H1 (cell line): ENCODE results near the gene IGFBP6. TPM values are rescaled to one million over a fixed set of nuclear protein-coding genes. Genes with fewer than 3 reads are reported as not detected.
A peak's percentile ranks its signal among the peaks of the same experiment; 100 is the strongest.

Experiments used
- ASH2L ChIP-seq: fragments of 200-600, 300-600 bp; sonication (generic); IDR thresholded peaks from one replicate; pipeline ENCODE4 v1.7.1; 2017; ENCODE audit warnings: low read length
- CBX8 ChIP-seq: fragments of 300-800, 300-1000 bp; sonication (generic); IDR thresholded peaks from 2 replicates; pipeline ENCODE4 v1.7.1; 2016; ENCODE audit warnings: low read depth, low read length, borderline replicate concordance
- CHD1 ChIP-seq: IDR thresholded peaks from 2 replicates; pipeline ENCODE4 v1.6.1; 2012; ENCODE audit warnings: low read depth, low read length, improper control_type of control experiment
- CHD2 ChIP-seq: IDR thresholded peaks from 2 replicates; pipeline ENCODE4 v1.6.1; 2012; ENCODE audit warnings: low read length, improper control_type of control experiment
- MAX ChIP-seq: IDR thresholded peaks from 2 replicates; pipeline ENCODE4 v1.6.1; 2012; ENCODE audit warnings: inconsistent platforms
- PHF8 ChIP-seq: fragments of 200-600 bp; sonication (generic); conservative IDR thresholded peaks from 2 replicates; pipeline ENCODE4 v1.7.1; 2012; ENCODE audit warnings: low read depth, mild to moderate bottlenecking, inconsistent platforms, low read length, moderate library complexity
- RAD21 ChIP-seq, 2 experiments: IDR thresholded peaks in 1 of 2; conservative IDR thresholded peaks in 1 of 2; 2 replicates each; pipeline ENCODE4 v1.6.1; 2011; ENCODE audit warnings: low read depth in 2 of 2, low read length in 2 of 2, improper control_type of control experiment in 1 of 2, inconsistent platforms in 1 of 2, mild to moderate bottlenecking in 1 of 2, moderate library complexity in 1 of 2
- RBBP5 ChIP-seq: IDR thresholded peaks from 2 replicates; pipeline ENCODE4 v1.7.1; 2012; ENCODE audit warnings: low read depth, mild to moderate bottlenecking, inconsistent platforms, low read length, moderate library complexity, borderline replicate concordance
- RFX5 ChIP-seq: IDR thresholded peaks from 2 replicates; pipeline ENCODE4 v1.6.1; 2011; ENCODE audit warnings: low read depth, low read length, improper control_type of control experiment, borderline replicate concordance
- SAP30 ChIP-seq: fragments of 300-600 bp; sonication (generic); IDR thresholded peaks from 2 replicates; pipeline ENCODE4 v1.7.1; 2012; ENCODE audit warnings: low read length, moderate library complexity, mild to moderate bottlenecking, inconsistent platforms; ENCODE audit not compliant: insufficient read depth, insufficient replicate concordance
- SIX5 ChIP-seq: IDR thresholded peaks from 2 replicates; pipeline ENCODE4 v1.6.1; 2011; ENCODE audit warnings: mild to moderate bottlenecking, low read depth, low read length
- SP4 ChIP-seq: IDR thresholded peaks from 2 replicates; pipeline ENCODE4 v1.6.1; 2012; ENCODE audit warnings: low read length, inconsistent platforms
- TBP ChIP-seq: IDR thresholded peaks from 2 replicates; pipeline ENCODE4 v1.6.1; 2011; ENCODE audit warnings: low read depth, low read length, improper control_type of control experiment
- TEAD4 ChIP-seq: IDR thresholded peaks from 2 replicates; pipeline ENCODE4 v1.6.1; 2012; ENCODE audit warnings: low read depth, low read length, inconsistent platforms, mixed read lengths
- polyA plus RNA-seq, 7 experiments: library from polyadenylated mRNA; depleted of rRNA in 3 of 7; stranded (reverse) in 5 of 7; unstranded in 2 of 7; fragments of >200 nt in 5 of 7; fragments of 200-250 nt in 2 of 7; gene quantifications; 1 replicate in 5 of 7; 2 replicates in 1 of 7; 4 replicates in 1 of 7; pipeline versions ENCODE4 v1.2.1 to v1.2.3, GENCODE V29; 2011 to 2013; ENCODE audit warnings: missing spikeins in 2 of 7, mixed read lengths in 2 of 7
- total RNA-seq: library from RNA; stranded (reverse); fragmentation: NEBNext Ultra II Directional; extraction: Animal tissue kit (Norgen Biotek cat#: 25700); gene quantifications from 2 replicates; pipeline ENCODE4 v1.2.1, GENCODE V29; 2021

IGFBP6 gene
- total and polyA plus RNA-seq, 2 of the 8 experiments (the other 6 are each of a cell fraction or from before 2014, with no cell fraction given): 13.7 to 14.7 TPM

DNA sequence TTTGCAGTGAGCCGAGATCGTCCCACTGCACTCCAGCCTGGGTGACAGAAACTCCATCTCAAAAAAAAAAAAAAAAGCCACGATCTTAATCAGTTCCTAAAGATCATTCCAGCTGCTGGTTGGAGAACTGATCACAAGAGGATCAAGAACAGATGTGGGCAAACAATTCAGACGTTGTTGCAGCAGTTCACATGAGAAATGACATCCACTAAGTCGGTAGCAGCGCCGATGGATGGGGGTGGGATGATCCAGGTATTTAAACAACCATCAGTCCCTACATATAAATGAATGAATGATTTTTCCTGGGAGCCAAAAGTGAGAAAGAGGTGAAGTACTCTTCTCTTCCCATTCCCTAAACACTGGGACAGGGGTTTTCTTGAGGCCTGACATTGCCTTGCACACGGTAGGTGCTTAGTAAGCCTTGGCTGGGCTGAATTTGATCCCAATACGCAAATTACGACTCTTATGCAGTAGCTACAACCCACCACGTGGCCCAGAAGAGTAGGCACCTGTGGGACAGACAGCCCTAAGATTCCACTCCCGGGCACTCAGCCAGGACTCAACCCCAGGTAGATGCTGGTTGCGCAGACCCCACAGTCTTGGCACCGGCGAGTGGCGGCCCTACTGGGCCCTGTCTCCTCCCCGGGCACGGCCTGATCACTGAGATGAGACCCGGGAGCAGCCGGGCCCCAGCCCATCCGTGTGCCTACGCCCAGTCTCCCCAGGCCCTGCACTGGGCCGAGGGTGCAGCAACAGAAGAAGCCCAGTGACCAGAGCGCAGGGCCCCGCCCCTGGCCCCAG lies 18.8 kb upstream of the IGFBP6 start (continued):
- TF ChIP-seq RBBP5 (no peak), CHD1 (no peak), SP4 (no peak), PHF8 (peak; percentile 37), RFX5 (no peak), TBP (0 out of 2 replicates have a peak, but pooled peaks have one; percentile 38), MAX (peak; percentile 71), SIX5 (no peak), RAD21 (IDR thresholded peaks at IDR 0.05 in 1 of 2, conservative IDR thresholded peaks at IDR 0.05 in 1 of 2; ENCODE audit: low read depth in 2 of 2, low read length in 2 of 2) (no peak), TEAD4 (no peak), SAP30 (peak; percentile 29), CBX8 (no peak), ASH2L (peak; percentile 5), CHD2 (no peak)
